GM21515 (cell line): ENCODE results near the gene CLMN.
A peak's percentile ranks its signal among the peaks of the same experiment; 100 is the strongest.

Source experiments
- ATAC-seq: cut with Tn5 transposase; IDR thresholded peaks from one replicate; pipeline ENCODE4 v1.9.1; 2021; ENCODE audit not compliant: unreplicated experiment

Gene CLMN

GRCh38 chr14:95174184-95174792 lies 145.4 kb downstream of the CLMN start:
- no peak for ATAC-seq

GRCh38 chr14:95173518-95173917 lies 146.2 kb downstream of the CLMN start:
- ATAC-seq = no peak

GRCh38 chr14:95167177-95167576 lies 152.5 kb downstream of the CLMN start:
- ATAC-seq = no peak

- no peak for ATAC-seq
These were observed 154.2 kb downstream of the CLMN start for GRCh38 chr14:95165517-95165916.

- no peak for ATAC-seq
These were observed 155.2 kb downstream of the CLMN start for GRCh38 chr14:95164506-95164905.

DNA sequence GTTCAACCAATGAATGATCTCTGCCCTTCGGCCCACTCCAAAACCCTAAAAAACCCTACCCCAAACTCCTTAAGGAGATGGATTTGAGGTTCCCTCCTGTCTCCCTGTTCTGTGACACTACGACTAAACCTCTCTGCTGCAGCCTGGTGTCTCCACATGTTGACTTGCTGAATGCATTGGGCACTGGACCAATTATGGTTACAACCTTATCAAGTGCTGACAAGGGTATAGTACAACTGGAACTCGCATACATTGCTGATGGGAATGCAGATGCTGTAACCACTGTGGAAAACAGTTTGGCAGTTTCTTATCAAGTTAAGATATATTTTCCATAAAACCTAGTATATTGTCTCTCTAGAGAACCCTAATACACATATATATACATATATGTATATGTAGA lies 156.0 kb downstream of the CLMN start:
- ATAC-seq = no peak

DNA sequence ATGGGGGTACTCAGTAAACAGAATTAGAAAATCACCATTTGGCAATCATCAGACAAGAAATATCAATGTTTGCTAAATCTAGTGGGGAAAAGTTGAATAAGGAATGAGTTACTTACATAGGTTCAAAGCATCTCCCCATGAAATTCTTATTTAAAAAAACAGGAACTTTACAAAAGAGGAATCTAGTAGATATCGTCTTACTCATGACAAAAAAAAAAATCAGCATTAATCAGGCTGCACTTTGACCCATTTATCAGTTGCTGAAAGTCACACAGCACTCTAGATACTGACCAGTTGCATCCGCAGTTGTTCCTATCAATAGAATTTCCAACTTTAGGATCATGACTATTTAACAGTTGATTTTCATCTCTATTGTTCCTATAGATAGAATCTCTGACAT lies 156.6 kb downstream of the CLMN start:
- no peak for ATAC-seq

GRCh38 chr14:95162641-95163040 lies 157.1 kb downstream of the CLMN start:
- no peak for ATAC-seq

DNA sequence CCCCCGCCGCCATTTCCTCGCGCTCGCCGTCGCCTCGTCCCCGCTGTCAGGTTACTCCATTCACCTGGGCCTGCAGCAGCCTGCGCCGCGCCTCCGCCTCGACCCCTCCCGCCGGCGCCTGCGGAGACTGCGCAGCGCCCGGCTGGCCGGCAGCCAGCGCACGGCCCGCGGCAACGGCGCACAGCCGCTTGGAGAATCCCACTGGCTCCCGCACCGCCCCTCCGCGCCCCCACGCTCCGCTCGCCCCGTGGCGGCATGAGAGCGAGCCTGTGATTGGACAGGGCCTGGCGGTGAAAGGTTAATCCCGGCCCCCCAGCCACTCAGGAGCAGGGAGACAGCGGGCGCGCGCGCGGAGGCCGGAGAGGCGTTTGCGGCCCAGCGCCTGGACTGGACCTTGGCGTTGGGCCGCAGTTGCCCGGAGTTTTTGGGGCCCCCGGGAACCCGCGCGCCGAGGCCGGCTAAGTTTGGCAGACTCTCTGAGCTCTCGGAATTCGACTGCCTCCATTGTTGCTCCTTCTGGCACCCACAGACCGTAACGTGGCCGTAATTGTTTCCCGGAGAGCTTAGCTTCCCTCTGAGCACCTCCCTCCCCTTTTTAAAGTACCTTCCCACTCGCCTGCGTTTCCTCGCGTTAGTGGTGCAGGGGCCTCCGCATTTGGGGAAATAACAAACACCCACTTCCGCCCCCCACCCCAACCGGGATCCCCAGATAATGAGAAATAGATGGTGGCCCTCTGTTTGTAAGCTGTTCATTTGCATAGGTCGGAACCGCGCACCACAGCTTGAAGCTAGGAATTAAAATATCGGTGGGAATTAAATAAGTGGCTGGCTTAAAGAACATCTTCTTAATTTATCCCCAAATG lies 162.2 kb downstream of the CLMN start, which contains the start of gene DICER1:
Gene DICER1, minus strand, starts transcription at position 203 of the 863 bp plus-strand sequence. CDS start 24,071 bp downstream, outside the sequence.
- peak; percentile 74 for ATAC-seq

GRCh38 chr14:95157048-95157326 lies 162.7 kb downstream of the CLMN start:
- peak; percentile 37 for ATAC-seq

GRCh38 chr14:95156161-95157047 lies 163.3 kb downstream of the CLMN start:
- ATAC-seq = peak; percentile 26

- no peak for ATAC-seq
These were observed 164.7 kb downstream of the CLMN start for GRCh38 chr14:95155045-95155444.

DNA sequence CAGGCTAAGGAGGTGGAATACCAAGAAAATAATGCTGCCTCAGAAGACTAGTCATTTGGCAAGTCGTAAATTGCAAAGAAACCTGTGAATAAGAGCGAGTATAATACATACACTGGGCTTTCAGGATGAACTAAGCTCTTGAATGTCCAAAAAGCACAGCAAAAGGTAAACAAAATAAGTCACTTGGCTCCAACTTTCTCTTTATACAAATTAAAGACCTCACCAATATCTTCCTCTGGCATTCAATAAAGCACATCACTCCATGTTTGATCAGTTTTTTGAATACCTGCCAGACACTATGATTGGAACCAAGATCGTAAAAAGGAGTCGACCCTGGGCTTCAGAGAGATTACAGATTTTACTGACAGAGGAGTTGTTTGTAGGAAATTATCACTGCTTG lies 165.8 kb downstream of the CLMN start:
- ATAC-seq = no peak

- no peak for ATAC-seq
These were observed 168.1 kb downstream of the CLMN start for GRCh38 chr14:95151561-95151960.

GRCh38 chr14:95150910-95151309 lies 168.8 kb downstream of the CLMN start:
- no peak for ATAC-seq

- no peak for ATAC-seq
These were observed 170.3 kb downstream of the CLMN start for GRCh38 chr14:95149441-95149840.

DNA sequence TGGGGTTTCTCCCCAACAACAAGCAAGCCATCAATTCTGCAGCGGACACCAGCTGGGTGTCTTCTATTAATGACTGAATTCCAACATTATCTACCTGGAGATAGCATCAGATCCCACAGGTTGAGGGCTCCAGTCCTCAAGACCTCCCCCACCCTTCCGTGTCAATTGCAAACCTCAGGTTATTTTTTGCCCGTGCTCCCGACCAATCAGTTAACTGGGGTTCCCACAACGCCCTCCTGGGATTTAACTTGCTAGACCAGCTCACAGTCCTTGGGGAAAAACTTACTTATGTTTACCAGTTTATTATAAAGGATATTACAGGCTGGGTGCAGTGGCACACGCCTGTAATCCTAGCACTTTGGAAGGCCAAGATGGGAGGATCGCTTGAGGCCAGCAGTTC lies 172.1 kb downstream of the CLMN start:
- ATAC-seq = no peak

DNA sequence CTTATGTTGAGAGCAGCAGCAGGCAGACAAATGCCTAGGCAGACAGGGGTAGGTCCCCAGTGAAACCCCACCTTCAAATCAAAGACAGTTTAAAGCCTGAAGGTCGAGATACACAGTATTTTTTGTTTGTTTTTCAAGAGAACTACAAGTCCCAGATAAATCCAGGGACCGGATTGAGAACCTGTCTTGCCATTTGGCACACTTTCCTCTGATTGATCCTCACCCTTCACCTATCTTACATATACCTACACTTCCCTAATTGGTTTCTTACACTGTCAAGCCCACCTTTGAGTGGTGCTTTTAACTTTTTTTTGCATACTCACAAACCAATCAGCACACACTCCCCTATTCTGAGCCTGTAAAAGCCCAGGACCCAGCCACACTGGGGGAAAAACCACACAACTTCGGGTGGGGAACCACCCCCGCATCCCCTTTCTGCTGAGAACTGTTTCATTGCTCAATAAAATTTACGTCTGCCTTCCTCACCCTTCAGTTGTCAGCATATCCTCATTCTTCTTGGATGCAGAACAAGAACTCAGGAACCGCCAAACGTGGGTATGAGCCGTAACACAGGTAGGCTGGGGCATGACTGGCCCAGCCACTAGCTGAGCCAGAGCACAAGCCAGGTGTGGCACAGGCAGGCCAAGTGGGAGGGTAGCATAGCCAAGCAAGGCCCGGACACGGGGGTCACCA lies 173.5 kb downstream of the CLMN start:
- no peak for ATAC-seq

GRCh38 chr14:95144849-95145248 lies 174.9 kb downstream of the CLMN start:
- no peak for ATAC-seq

DNA sequence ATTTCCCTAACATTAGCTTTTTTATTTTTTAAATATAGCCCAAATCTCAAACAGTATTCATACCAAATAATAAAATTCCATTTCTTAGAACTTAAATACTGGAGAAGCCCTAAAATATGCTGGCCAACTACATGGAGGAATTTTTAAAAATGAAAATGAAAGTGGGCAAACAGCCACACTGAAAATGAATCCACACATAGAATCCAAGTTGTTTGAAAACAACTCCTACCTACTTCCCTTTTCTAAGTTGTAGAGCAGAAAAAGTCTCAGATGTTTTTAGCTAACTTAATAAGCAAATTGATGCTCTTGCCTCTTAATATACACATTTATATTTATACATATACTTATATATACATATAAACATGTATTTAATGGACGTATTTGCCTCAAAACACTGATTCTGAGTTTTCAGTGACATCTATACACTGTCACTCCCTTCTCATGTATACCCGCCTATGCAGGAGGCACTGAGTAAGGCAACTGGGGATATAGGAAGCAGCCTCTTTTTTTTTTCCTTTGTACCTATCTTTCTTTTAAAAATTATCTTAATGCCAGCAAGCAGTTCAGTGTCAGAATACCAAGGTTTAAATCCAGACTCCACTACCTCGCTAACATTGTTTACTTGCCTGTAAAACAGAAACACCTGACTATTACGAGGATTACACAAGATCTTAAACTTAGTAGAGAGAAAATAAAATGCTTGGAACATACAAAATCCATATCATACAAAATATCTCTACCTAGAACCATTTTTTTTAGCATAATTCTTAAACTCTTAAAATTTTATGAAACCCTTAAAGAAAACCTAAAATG lies 175.7 kb downstream of the CLMN start:
- ATAC-seq = no peak
